Activated effector memory CD4-positive, alpha-beta T cell treated with anti-CD3 and anti-CD28 coated beads, Interleukin-2, amount 50 U/mL, for 16 hours (primary cell): ENCODE data around the gene TRIM31.
"Not testable (repeated sequence)": the region's sequence is repeated elsewhere in the genome, so short reads cannot be mapped to it uniquely, and the experiment has no call there.

Experiments used
- DNase-seq: peaks from one replicate; pipeline ENCODE4 v3.0.0-alpha.2; 2020

Gene TRIM31

DNA sequence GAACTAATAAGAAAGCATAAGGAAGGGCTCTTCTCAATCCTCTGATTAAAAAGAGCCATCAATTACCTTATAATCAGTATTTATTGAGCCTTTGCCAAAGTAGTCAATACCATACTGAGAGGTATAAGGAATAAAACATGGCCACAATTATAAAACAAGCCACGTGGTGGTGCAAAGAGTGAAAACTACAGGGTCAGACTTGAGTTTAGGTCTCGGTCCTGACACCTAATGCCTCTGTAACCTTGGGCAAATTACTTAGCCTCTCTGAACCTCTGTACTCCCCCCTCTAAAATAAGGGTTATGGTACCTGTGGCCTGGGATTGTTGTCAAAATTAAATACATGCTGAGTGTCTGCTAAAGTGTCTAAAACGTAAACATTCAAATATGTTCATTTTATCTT, 36.3 kb upstream of the TRIM31 start:
- DNase-seq: no peak

DNA sequence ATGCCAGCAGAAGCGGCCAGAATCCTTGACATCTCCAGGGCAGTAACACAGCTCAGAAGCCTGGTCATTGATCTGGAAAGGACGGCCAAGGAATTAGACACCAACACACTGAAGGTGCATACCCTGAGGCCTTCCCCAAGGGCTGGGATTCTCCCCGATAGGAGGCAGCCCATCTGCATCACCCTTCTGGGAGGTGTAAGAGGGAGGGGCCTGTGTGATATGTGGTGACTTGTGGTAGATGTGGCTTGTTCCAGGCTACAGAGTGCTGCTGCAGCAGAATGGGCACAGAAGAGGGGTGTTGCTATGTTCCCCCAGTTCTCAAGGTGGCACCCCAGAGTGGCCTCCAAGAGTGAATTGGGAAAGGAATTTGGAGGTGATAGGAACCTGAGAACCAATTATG, 34.2 kb upstream of the TRIM31 start:
- no peak for DNase-seq

DNA sequence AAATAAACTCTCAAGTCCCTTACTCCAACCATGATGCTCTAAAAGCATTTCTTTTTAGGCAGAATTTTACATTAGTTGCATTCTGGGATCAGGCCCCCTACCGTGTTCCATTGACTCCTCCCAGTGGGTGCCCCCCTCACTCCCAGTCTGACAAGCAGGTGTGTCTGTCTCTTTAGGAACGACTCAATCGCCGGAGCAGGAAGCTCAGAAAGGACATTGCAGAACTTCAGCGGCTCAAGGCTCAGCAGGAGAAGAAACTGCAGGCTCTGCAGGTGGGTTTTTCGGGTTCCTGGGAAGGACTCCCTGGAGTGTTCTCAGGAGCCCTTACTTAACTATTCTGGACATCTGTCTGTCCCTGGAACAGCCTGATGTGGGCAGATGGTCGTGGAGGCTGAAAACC, 32.9 kb upstream of the TRIM31 start:
- no peak for DNase-seq

DNA sequence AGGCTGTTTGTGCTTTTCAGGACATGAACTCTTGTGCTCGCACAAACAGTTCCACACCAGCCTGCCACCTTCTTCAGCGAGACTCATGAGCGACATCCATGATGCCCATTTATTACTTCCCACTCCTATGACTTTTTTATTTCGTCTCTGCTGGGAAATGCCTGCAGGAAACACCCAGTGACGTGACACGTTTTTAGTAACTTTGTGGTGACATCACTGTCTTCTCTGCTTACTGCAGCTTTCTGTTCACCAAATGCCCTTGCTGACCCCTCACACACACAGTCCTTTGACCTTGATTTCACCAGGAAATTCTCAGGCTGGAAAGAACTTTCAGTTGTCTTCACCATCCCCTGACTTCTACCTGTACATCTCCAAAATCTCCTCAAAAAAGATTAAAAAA, 31.9 kb upstream of the TRIM31 start:
- DNase-seq: no peak

DNA sequence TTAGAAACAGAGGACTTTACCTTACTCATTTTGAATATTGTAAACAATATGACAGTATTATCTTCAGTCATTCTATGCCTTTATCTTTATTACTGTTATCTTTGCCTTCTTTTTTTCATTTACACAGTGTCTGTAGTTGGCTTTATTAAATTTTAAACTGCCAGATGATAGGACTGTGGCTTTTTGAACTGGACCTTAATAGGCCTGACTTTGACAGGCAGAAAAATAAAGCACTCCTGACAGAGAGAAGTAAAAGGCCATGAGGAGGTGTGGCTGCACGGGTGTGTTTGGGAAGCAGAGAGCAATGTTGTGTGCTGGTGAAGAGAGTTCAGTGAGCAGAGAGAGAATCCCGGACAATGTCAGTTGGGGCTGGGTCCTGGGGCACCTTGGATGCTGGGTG, 30.9 kb upstream of the TRIM31 start:
- no peak for DNase-seq

DNA sequence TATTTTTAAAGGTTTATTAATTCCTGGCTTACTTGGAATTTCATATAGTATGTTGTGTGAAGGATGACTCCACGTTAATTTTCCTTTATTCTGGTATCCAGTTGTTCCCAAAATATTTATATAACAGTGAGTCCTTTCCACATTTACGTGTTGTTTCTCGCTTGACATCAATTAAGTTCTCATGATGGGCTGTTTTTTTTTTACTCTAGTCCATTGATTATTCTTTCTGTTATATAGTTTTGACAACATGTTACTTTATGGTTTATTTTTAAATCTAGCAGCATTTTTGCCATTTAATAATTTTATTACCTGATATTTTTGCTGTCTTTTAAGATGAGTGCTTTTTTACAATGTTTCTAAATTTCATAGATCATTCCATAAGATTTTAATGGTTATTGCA, 29.8 kb upstream of the TRIM31 start:
- DNase-seq: no peak

DNA sequence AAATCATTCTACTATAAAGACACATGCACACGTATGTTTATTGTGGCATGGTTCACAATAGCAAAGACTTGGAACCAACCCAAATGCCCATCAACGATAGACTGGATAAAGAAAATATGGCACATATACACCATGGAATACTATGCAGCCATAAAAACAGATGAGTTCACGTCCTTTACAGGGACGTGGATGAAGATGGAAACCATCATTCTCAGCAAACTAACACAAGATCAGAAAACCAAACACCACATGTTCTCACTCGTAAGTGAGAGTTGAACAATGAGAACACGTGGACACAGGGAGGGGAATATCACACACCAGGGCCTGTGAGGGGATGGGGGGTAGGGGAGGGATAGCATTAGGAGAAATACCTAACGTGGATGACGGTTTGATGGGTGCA, 27.4 kb upstream of the TRIM31 start:
- DNase-seq: not testable (repeated sequence)

DNA sequence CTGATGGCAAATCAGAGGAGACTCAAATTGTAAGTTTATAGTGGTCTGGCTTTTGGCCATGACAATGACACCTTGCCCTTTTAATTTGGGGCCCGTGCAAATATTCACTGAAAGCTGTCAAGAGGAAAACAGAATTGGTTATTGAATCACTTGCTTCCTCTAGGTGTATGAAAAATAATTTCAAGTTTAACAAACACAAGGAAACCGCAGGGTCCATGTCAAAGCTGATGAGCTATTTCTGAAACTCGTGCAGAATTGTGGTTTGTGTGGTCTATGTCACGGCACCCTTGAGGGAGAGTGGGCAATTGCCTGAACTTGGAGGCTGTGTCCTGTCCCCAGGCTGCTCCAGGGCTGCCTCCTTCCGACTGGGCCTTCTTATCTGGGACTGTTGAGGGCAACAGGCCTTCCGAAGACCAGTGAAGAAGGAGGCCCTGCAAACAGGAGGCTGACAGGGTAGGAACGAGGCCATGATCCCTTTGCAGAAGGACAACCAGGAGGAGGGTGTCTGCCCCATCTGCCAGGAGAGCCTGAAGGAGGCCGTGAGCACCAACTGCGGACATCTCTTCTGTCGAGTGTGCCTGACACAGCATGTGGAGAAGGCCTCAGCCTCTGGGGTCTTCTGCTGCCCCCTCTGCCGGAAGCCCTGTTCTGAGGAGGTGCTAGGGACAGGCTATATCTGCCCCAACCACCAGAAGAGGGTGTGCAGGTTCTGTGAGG, 23.8 kb upstream of the TRIM31 start:
- no peak for DNase-seq

DNA sequence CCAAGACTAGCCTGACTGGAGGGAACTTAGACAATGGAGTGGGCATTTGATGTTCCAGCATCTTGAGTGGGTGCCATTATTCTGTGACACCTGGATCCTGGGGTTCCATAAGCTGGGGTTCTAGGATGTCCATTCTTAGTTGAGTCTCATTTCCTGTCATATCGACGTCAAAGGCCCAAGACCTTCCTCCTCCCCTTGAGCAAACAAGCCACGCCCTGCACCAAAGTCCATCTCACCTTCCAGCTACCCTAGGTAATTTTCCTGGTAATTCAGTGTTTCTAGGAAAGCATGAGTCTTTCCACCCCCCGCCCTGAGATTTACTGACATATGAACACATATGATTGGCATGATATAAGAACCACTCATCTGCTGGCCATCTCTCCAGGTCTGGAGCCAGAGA, 22.9 kb upstream of the TRIM31 start, which contains the start of gene TRIM40:
Gene TRIM40 (plus strand): TSS at position 384 of the 400 bp plus-strand sequence. CDS start 897 bp downstream, outside the sequence.
- DNase-seq: no peak

DNA sequence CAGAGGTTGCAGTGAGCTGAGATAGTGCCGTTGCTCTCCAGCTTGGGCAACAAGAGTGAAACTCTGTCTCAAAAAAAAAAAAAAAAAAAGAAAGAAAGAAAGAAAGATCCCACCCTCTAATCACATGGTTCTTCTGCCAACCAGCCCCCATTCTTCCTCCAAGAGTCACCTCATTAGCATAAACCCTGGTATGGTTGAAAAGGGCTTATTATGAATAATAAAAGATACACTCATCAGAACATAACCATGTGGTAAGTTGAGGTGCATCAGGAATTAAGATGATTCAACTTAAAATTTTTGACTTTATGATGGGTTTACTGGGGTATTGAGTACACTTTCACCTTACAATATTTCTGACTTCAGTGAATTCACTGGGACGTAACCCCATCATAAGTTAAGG, 22.3 kb upstream of the TRIM31 start:
- no peak for DNase-seq

DNA sequence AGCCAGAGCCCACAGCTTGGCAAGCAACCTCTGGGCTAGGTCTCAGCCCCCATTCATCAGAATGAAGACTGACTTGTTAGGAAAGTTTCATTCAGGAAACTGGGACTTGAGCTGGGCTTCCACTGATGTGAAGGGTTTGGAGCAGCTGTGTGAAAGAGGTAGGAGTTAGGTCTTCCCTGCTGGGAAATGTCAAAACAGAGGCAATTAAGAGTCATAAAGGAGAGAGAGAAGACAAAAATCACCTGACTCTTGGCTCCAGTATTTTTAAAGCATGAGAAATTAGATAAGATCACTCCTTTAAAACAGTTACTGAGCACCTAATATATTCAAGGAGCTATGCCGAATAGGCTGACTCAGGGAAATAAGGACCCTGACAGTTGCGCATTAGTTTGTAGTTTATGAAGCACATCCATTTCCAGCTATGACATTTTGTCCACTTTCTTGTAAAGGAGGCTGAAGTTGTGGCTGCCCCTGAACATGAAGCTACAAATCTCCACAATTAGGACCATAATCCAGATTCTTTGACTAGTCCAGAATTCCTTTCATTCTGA, 19.1 kb upstream of the TRIM31 start:
- no peak for DNase-seq

DNA sequence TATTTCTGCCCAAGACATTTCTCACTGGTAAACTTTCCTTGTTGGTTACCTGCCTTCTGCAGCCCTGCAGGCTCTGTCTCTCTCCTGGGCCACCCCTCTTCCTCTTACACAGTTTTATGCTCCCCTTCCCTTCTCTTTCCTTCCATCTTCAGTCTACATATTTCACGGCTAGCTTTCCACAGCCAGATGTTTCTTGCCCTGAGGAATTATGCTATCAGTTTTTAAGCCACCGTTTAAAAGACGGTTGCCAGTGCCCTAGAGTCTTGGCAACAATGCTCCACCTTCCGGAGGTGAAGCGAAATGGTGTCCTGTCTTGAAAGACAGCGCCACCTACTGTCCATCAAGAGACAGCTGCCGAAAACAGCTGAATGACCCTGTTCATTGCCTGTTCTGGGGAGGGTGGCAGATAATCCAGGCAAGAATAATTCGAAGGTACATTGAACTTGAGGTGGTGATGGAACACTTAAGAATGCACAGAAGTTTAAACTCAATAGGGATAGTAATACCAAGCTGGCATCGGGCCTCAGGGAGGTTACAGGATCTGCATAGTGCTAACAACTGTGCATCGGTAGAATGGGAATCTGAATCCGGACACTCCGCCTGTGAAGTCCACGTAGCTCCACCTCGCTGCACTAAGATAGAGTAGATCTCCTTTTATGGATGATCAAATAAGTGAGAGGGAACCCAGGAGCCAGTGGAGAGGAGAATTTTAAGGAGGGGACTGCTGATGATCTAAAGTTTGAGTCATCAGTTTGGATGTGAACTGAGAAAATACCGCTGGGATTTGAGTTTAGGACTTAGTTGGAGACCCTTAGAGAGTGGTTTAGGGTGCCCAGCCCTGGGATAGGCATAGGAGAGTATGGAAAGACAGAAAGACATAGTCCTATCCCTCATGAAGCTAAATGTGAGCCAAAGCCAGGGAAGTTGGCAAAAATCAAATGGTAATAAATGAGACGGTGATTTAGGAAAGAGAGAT, 18.3 kb upstream of the TRIM31 start:
- peak; percentile 86 for DNase-seq

DNA sequence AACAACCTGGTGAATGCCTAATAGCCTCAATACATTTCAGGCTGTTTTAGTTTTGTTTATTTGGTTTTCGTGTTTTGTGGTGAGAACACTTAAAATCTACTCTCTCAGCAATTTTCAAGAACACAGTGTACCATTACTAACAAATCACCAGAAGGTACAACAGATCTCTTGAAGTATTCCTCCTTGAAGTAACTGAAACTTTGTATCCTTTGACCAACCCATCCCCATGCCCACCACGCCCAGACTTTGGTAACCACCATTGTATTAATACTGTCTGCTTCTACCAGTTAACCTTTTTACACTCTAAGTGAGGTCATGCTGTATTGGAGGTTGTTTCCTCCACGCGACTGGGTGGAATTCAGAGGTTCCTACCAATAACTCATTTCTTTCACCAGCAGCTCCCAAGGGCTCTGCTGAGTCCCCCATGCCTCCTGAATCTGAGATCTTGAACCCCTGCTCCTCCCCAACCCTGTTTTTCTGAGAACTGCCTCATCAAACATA, 17.3 kb upstream of the TRIM31 start:
- no peak for DNase-seq

DNA sequence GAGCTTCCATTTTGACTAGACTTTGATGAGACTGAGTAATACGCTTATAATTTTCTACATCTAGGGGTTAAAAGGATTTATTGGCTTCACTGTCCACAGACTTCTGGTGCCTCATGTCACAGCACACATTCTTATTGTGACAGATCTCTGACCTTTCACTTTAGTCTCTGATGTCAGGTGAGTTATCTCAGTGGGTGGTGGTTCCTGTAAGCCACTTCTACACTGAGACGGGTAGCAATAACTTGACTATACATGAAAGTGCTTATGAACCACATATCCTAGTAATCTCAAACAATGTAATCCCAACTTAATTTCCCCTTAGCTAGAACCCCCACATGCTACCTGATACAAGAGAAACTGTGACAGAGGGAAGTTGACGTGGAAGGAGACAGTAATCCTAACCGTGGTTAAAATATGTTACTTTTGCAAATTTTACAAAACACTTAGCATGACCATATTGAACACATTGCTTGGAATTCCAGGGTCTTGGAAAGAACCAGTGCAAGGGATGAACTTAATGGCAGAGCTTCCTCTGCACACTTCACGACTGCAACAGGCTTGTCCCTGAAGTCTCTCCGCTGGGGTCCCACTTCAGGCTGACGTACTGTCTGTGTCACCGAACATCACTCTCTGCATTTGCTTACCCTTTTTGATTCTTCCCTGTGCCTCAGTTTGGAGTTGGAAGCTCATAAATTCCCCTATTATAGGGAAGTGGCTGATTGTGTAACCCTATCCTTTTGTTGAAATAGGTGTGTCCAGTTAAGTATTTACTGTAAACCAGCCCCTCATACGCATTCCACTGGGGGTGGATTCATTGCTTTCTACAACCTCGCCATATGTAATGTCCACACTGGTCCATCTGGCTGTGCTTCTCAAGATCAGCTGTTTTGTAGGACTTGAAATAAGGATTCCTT, 16.6 kb upstream of the TRIM31 start:
- DNase-seq: no peak

DNA sequence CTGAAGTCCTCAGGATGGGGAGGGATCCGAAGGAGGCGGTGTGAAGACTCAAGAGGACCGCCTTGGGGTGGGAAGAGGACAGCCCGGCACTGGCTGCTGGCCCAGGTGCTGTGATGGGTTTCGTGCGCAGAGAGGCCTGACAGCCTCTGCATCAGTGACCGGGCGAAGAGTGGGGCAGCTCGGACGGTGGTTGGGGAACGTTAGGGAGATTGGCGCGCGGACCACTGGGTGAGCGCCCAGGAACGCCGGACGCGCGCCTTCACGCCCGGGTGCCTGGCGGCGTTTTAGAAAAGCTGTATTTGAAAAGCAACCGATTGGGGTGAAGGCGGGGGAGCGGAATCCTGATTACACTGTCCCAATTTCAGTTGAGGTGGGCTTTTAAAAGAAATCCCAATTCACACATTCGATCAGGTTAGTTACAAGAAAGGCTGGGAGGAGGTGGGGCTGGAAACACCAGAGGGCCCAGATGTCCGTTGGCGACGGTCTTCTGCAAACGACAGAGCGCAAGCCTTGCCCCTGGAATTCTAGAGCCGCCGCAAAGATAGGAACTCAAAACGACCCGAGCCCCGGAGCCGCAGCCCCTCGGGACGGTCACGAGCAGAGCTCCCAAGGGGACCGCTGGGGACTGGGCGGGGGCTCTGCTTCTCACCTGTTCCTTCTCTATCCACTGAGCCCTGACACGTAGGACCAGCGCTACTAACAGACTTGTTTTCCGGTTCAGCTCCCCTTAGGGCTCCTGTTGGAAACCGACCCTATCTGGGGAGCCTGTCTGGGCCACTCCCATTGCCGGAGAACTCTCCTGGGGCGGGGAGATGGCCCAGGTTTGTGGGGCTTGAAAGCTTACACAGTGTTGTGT, 14.6 kb upstream of the TRIM31 start:
- DNase-seq: no peak

DNA sequence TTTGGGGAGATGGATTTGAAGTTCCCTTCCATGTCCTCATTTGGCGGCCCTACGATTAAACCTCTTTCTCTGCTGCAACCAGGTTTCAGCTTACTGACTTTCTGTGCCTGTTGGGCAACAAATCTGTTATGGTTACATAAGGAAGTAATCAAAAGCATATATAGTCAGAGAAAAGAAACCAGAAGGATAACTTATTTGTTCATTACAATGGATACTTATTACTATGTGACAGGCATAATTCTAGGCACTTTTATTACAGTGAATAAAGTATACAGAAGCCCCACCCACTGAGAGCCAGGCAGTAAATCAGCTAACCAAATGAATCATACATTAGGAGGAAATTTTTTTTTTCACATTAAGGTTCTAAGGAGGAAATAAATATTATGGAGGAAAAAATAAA, 9.6 kb upstream of the TRIM31 start:
- no peak for DNase-seq

DNA sequence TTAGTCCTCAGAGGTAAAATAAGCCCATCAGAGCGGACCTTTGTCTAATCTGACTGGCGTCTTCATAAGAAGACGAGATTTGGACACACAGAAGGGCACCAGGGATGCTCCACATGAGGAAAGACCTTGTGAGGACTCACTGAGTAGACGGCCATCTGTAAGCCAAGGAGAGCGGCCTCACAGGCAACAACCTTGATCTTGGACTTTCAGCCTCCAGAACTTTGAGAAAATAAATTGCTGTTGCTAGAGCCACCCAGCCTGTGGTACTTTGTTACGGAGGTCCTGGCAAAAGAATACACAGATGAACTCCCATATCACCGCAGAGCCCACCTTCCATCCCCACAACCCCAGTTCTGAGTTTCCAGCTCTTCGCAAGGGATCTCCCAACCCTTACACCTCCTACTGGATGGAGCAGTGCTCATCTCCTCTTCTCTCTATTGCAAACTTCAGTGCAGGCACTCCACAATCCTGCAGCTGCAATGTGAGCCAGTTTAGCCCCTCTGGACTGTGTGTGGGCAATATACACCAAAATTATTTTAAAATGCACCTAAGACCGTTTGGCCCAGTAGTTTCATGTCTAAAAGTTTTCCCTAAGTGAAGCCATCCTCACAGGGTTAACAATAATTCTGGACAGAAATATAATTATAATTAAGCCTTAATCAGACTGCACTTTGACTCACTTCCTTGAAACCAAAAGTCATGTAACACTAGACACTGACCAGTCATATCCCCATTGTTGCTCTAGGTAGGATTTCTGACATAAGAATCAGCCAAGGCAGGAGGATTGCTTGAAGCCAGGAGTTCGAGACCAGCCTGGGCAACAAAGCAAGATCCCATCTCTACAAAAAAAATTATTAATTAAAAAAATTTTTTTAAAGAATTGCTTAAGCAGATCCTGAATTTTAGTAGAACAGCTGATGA, 8.8 kb upstream of the TRIM31 start:
- DNase-seq: no peak

DNA sequence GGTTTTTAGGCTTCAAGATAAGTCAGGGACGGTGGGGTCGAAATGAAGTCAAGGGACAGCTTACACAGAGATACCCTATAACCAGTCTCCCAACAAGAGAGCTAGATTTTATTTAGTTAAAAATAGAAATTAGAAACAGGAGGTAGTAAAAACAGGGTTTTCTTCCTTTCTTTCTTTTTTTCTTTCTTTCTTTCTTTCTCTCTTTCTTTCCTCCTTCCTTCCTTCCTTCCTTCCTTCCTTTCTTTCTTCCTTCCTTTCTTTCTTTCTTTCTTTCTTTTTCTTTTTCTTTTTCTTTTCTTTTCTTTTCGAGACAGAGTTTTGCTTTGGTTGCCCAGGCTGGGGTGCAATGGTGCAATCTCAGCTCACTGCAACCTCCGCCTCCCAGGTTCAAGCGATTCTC, 5.8 kb upstream of the TRIM31 start:
- DNase-seq: not testable (repeated sequence)

DNA sequence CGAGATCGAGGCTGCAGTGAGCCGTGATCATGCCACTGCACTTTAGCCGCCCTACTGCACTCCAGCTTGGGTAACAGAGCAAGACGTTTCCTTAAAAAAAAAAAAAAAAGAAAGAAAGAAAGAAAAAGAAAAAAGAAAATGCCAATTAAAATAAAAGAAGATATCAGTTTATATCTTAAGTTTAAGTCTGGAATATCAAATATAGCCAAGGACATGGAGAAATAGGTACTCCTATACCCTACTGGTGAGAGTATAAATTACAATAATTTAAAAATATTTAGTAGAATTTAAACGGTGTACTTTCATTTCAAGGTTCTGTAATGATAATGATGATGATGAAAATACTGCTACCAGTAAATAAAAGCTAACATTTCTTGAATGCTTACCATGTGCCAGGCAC, 3.8 kb upstream of the TRIM31 start:
- no peak for DNase-seq

DNA sequence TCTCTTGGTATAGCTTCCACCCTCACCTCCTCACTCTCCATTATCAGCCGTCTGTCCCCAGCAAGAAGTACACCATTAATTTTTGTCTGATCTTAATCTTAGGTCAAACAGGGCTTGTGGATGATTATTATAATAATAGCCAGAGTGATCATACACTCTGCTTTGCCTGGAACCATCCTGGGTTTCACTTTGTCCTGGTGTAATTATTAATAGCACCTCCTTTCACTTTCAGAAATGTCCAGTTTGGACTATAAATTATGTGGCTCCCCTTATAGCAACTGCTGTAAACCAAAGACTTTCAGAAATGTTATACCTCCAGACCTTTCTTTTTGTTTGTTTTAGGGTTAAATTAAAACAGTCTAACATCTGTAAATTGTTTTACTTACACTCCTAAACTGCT, 951 bp upstream of the TRIM31 start:
- DNase-seq: no peak
